ENCODE results near the gene TLR4. TPM values are rescaled to one million over a fixed set of nuclear protein-coding genes. Genes with fewer than 3 reads are reported as not detected.

TLR4 gene
- total RNA-seq, 4 donors from 2014 or later: 54.1 to 106 (median 78.5) TPM

DNA sequence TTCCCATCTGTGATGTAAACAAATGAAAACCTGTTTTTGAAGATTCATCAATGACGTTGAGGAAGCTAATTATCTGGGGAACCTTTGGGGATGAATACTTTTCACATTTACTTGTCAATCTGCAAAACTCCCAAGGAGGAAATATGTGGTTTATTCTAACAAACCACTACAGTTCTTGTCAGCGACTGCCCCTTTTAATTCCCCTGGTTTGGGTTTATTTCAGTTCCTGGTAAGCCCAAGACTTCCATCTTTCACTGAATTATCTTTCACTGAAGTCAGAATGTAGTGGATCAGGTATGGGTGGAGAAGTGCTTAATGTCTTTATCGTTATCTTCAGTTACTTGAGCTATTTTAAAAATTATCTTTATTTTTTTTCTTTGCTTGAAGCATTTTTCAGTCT lies 40.2 kb downstream of the TLR4 start:
- TF ChIP-seq, protein P1, sequence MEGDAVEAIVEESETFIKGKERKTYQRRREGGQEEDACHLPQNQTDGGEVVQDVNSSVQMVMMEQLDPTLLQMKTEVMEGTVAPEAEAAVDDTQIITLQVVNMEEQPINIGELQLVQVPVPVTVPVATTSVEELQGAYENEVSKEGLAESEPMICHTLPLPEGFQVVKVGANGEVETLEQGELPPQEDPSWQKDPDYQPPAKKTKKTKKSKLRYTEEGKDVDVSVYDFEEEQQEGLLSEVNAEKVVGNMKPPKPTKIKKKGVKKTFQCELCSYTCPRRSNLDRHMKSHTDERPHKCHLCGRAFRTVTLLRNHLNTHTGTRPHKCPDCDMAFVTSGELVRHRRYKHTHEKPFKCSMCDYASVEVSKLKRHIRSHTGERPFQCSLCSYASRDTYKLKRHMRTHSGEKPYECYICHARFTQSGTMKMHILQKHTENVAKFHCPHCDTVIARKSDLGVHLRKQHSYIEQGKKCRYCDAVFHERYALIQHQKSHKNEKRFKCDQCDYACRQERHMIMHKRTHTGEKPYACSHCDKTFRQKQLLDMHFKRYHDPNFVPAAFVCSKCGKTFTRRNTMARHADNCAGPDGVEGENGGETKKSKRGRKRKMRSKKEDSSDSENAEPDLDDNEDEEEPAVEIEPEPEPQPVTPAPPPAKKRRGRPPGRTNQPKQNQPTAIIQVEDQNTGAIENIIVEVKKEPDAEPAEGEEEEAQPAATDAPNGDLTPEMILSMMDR (IDR thresholded peaks at IDR 0.05; ENCODE audit: low read depth): no peak

DNA sequence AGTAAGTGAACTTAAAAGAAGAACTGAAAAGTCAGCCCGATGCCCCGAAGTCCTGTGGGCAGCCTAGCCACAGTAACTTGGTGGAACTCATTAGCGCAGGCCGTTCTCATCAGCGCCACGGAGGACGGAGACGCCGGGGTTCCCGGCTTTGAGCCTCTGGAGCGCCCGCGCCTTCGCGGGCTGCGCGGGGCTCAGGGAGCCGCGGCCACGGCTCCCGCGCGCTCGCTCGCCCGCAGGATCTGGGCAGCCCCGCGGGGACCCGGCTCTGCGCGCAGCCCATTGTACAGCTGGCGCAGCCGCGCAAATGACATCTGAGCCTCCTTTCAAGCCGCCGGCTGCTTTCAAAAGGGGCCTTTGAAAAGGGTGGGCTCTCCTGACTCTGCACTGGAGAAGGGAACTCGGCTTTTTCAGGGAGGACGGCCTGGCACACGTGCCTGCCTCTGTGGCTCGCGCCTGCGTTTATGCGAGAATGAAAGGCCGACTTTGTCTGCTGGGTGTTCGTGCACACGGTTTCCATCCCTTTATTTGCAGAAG lies 40.7 kb downstream of the TLR4 start:
- TF ChIP-seq, protein P1 (IDR thresholded peaks at IDR 0.05; ENCODE audit: low read depth): no peak

DNA sequence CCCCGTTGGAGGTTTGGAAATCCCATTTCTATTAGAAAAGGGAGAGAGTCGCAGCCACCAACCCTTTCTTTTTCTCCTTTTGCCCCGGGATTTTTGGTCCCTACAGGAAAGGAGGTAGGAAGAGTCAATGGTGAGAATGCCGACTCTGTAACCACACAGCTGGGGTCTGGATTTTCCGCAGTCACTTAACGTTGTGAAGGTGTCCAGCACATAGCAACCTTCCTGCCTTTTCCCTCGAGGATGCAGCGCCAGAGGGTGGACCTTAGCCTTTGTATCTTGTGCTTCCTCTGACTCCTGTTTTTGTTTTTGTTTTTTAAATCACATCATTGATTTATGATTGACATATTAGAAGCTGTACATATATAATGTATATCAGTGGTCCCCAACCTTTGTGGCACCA lies 41.4 kb downstream of the TLR4 start:
- TF ChIP-seq, protein P1 (IDR thresholded peaks at IDR 0.05; ENCODE audit: low read depth): no peak

DNA sequence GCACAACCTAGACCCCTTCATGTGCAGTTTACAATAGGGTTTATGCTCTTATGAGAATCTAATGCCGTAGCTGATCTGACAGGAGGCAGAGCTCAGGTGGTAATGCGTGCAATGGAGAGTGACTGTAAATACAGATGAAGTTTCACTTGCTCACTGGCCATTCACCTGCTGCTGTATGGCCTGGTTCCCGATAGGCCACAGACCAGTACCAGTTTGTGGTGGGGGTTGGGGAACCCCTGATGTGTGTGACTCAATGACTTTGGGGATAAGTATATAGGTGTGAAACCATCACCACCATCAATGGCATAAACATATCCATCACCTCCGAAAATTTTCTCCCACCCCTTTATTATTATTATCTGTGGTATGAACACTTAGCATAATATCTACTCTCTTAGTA lies 42.1 kb downstream of the TLR4 start:
- TF ChIP-seq, protein P1 (IDR thresholded peaks at IDR 0.05; ENCODE audit: low read depth): no peak

DNA sequence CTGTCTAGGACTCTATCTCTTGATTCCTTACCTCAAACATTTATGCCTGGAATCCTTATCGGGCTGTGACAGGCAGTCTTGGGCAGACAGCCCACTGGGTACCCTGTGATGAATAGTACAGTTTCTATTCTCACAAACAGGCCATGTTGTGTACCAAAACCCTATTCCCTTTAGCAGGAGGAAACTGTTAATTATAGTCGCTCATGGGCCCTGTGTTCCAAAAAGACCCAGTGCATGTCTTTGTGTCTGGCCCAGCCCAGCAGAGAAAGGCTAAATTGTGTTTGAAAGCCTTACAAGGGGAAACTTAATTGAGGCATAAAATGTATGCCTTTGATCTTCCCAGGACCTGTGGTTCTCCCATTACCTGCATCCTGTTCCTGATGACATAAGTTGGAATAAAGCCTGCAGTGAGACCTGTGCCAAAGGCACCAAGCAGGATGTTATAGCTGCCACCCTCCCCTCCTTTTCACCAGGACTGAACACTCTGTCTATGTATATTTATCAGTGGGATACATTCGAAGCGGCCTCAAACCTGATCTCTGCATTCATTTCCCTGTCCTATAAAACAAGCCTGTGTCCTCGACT lies 43.3 kb downstream of the TLR4 start:
- TF ChIP-seq, protein P1 (IDR thresholded peaks at IDR 0.05; ENCODE audit: low read depth): no peak

DNA sequence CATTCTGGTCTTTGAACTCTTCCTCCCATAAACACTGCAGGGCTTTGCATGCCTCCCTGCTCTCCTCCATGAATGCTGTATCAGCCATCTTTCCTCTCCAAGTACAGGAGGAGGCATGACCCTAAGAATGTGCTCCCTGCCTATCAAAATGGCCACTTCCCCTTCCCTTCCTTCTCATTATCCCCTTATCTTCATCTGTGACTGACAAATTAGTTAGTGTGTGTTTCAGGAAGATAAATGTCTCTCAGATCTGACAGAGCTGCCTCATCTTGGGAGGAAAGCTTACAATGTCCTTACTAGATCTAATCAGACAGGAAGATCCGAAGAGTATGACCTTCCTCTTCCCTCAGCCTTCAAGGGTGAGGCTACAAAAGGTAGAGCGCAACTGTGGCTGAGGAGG lies 46.2 kb downstream of the TLR4 start:
- TF ChIP-seq, protein P1 (IDR thresholded peaks at IDR 0.05; ENCODE audit: low read depth): no peak

DNA sequence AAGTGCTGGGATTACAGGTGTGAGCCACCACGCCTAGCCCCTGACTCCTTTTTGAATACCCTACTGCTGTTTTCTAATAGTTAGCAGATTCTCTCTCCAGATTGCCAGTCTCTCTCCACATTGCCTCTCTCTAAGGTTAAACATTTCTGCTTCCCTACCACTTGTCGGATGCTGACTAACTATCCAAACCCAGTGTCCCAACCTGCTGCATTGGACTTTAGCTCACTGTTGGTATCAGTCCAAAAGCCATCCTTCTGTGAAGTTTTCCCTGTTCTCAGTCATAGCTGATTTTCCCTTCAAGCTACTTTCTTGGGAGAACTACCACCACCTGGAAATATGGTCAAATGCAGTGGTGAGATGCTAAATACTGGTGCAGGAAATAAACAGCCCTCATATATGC lies 48.7 kb downstream of the TLR4 start:
- TF ChIP-seq, protein P1 (IDR thresholded peaks at IDR 0.05; ENCODE audit: low read depth): no peak

Data from subcutaneous adipose tissue (tissue), 4 donors.